ENCODE measurements around the gene CELSR1. TPM values are rescaled to one million over a fixed set of nuclear protein-coding genes. Genes with fewer than 3 reads are reported as not detected.

The CELSR1 gene
- total and polyA plus RNA-seq, 2 of the 13 experiments (the other 11 are each of a cell fraction or from before 2014, with no cell fraction given): 0.78 to 1.8 TPM

GRCh38 chr22:46456818-46457163 lies 80.6 kb downstream of the CELSR1 start (continued):
- TF ChIP-seq MEIS1 (CRISPR knock-in tag; IDR thresholded peaks at IDR 0.05; ENCODE audit: borderline replicate concordance) (no peak), PRDM4 (CRISPR knock-in tag; IDR thresholded peaks at IDR 0.05; ENCODE audit: borderline replicate concordance) (no peak), NR2F2 (IDR thresholded peaks at IDR 0.05; ENCODE audit: borderline replicate concordance, low read depth) (peak; percentile 84), NCOR1 (IDR thresholded peaks at IDR 0.05; ENCODE audit: borderline replicate concordance, low read length) (peak; percentile 80; the same call in 1 of the 2 replicates), FOXJ3 (CRISPR knock-in tag; IDR thresholded peaks at IDR 0.05; ENCODE audit: borderline replicate concordance) (no peak), HMGXB4 (CRISPR knock-in tag; IDR thresholded peaks at IDR 0.05; ENCODE audit: borderline replicate concordance in 1 of 2, low read depth in 1 of 2) (no peak), NR2F1 (CRISPR knock-in tag; IDR thresholded peaks at IDR 0.05) (peak; percentile 58 to 68), BATF2 (CRISPR knock-in tag; IDR thresholded peaks at IDR 0.05) (no peak), EHMT2 (IDR thresholded peaks at IDR 0.05; ENCODE audit: borderline replicate concordance, low read depth, low read length) (no peak), MNT (IDR thresholded peaks at IDR 0.05) (no peak), EP300 (IDR thresholded peaks at IDR 0.05; ENCODE audit: low read depth in 2 of 2, low read length in 2 of 2) (peak in 1 of 2 experiments; percentile 77; a peak in 2 of 4 replicates), EP300 (CRISPR knock-in tag; IDR thresholded peaks at IDR 0.05; ENCODE audit: borderline replicate concordance) (no peak), GMEB1 (CRISPR knock-in tag; IDR thresholded peaks at IDR 0.05; ENCODE audit: borderline replicate concordance) (no peak), SOX5 (CRISPR knock-in tag; IDR thresholded peaks at IDR 0.05; ENCODE audit: borderline replicate concordance) (peak; percentile 97), ZNF33A (CRISPR knock-in tag; IDR thresholded peaks at IDR 0.05; ENCODE audit: borderline replicate concordance) (no peak), CSRNP1 (CRISPR knock-in tag; IDR thresholded peaks at IDR 0.05) (no peak), HDAC1 (CRISPR knock-in tag; IDR thresholded peaks at IDR 0.05) (0 out of 2 replicates have a peak, but pooled peaks have one; percentile 37), CREM (IDR thresholded peaks at IDR 0.05) (no peak), CREM (CRISPR knock-in tag; IDR thresholded peaks at IDR 0.05) (no peak)
